GM13977 (cell line): ENCODE measurements around the gene TOR2A.

ENCODE experiments used
- DNase-seq: peaks from one replicate; pipeline ENCODE4 v3.0.0; 2012; ENCODE audit warnings: low spot score
- in situ Hi-C: fragments of 300-500 bp; cut with MboI; formaldehyde crosslinking; loops from one replicate; pipeline ENCODE4 v1.12.0; 2022; ENCODE audit warnings: low sequenced_read_pairs, low pct_unique_long_range_greater_than_20kb, mixed read lengths, inconsistent platforms; ENCODE audit not compliant: unreplicated experiment
- TF ChIP-seq, protein P1 (sequence below): IDR thresholded peaks from 2 replicates; pipeline ENCODE4 v1.5.1; 2012; ENCODE audit warnings: mild to moderate bottlenecking, control low read depth; ENCODE audit not compliant: insufficient read depth; ENCODE audit errors: extremely low read depth, missing control alignments

TOR2A gene

DNA sequence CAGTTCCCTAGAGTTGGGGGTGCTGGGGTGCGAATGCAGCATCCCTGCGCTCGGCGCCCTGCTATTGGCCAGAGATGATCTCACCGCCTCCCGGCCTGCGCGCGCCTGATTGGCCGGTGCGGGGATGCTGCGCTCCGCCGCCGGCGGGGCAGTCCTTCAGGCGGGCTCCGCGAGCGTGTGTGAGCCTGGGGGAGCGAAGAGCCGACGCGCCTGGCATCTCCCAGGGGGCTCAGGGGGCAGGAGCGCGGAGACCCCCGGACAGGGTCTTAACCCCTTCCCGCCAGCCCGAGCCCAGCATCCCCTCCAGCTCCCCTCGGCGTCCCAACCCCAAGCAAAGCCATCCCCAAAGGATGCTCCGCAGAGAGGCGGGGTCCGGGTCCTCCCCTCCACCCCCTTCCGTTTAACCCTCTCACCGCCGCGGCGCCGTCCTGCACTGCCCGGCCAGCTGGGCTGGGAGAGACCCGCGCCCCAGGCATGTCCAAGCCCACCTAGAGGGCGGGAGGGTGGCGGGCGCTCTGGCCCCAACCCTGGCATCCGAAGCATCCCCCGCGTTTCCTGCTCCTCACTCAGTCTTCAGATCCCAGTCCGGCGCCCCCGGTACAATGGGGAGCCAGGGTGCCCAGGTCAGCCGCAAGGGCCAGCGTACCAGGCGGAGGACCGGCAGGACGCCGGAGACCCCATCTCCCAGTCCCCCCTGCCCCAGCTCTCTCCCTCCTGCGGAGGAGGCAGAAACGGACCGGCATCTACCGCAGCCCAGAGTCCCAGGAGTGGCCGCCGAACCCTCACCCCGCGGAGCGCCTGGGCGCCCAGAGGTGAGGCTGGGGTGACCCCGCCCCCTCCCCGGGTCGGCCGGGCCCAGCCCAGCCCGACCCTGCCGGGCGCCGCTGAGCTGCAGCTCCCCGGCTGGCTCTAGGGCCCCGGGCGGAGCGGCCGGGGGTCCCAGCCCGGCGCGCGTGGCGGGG, 19.3 kb upstream of the TOR2A start:
- DNase-seq = no peak
- in situ Hi-C loops = no loop called here

DNA sequence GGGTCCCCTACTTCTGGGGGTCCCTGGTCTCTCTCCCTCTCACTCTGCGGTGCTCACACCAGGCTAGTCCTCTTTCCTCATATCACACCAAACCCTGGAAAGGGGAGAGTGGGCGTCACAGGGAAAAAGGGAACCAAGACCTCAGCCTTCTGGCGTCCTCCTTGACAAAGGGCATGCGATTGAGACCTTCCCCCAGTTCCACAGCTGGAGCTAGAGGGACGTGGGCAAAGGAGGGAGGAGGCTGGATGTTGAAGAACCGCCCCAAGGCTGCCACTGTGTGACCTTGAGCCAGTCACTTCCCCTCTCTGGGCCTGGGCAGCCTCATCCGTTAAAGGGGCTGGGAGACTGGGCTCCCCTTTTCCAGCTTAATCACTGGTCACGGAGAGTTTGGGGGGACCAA, 18.5 kb upstream of the TOR2A start:
- in situ Hi-C loops = no loop called here
- no peak for DNase-seq
- TF ChIP-seq, protein P1, sequence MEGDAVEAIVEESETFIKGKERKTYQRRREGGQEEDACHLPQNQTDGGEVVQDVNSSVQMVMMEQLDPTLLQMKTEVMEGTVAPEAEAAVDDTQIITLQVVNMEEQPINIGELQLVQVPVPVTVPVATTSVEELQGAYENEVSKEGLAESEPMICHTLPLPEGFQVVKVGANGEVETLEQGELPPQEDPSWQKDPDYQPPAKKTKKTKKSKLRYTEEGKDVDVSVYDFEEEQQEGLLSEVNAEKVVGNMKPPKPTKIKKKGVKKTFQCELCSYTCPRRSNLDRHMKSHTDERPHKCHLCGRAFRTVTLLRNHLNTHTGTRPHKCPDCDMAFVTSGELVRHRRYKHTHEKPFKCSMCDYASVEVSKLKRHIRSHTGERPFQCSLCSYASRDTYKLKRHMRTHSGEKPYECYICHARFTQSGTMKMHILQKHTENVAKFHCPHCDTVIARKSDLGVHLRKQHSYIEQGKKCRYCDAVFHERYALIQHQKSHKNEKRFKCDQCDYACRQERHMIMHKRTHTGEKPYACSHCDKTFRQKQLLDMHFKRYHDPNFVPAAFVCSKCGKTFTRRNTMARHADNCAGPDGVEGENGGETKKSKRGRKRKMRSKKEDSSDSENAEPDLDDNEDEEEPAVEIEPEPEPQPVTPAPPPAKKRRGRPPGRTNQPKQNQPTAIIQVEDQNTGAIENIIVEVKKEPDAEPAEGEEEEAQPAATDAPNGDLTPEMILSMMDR = no peak

More for the DNA sequence above, 19.3 kb upstream of the TOR2A start:
- TF ChIP-seq, protein P1 = no peak

DNA sequence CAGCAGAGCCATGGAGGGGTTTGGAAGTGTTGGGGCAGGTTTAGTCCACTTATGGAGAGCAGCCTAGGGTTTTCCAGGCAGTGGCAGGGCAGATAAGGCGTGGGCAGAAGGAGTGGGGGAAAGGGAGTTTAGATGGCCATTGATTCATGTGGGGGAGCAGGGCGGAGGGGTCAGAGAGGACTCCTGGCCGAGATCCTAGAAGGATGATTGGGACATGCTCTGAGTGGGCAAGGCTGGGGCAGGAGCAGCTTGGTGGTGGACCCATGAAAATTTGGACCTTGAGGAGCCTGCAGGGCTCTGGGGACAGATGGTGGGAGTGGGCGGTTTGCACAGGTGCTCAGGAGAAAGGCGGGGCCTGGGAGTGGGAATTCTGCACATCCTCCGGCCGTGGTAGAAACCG, 18.1 kb upstream of the TOR2A start:
- DNase-seq = no peak
- in situ Hi-C loops = no loop called here
- TF ChIP-seq, protein P1 = no peak

- in situ Hi-C loops = no loop called here
- TF ChIP-seq, protein P1 = no peak
- DNase-seq = no peak
These were observed 16.4 kb upstream of the TOR2A start for GRCh38 chr9:127751269-127752054.

GRCh38 chr9:127749090-127749787, 14.1 kb upstream of the TOR2A start:
- DNase-seq = no peak
- TF ChIP-seq, protein P1 = no peak
- in situ Hi-C loops = no loop called here

DNA sequence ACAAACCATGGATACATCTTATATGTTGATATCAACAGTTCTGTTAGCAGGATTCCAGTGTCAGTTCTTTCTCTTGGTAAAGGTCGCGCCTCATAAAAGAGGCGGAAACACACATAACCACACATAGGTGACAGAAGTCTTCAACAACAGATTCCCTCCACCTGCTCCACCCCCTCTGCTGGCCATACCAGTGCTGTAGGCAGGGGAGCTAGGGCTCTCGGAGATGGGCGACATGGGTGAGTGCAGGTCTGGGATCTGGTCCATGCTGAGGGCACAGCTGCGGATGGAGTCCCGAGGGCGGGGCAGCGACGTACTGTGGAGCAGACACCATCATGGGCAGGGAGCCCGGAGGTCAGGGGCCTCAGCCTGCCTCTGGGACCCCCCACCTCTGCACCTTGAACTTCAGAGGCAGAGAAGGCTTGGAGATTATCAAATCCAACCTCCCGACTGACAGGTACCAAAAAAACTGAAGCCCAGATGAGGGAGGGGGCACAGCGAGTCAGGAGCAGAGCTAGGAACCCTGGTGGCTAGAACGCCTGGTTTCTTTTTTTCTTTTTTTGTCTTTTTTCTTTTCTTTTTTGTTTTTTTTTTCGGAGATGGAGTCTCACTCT, 12.0 kb upstream of the TOR2A start:
- TF ChIP-seq, protein P1 = no peak
- DNase-seq = no peak
- in situ Hi-C loops = no loop called here
